HepG2 (cell line): Measurements from ENCODE around the gene ZBTB17. TPM values are rescaled to one million over a fixed set of nuclear protein-coding genes. Genes with fewer than 3 reads are reported as not detected.

ENCODE experiments used
- MXI1 ChIP-seq: IDR thresholded peaks from 3 replicates; pipeline ENCODE4 v1.6.1; 2012; ENCODE audit warnings: low read depth, low read length, inconsistent platforms, borderline replicate concordance
- RXRB ChIP-seq: IDR thresholded peaks from 2 replicates; pipeline ENCODE4 v1.6.1; 2016; ENCODE audit warnings: borderline replicate concordance, missing genetic modification reagents, missing compliant biosample characterization
- ZFX ChIP-seq: sonication (generic); formaldehyde crosslinking; IDR thresholded peaks from 2 replicates; pipeline ENCODE4 v1.4.0; 2020; ENCODE audit warnings: mild to moderate bottlenecking, low read depth, missing genetic modification reagents, moderate library complexity
- ZNF768 ChIP-seq: sonication (generic); formaldehyde crosslinking; IDR thresholded peaks from 2 replicates; pipeline ENCODE4 v1.4.0; 2020; ENCODE audit warnings: missing genetic modification reagents
- polyA plus RNA-seq, 8 experiments: library from polyadenylated mRNA; depleted of rRNA in 3 of 8; stranded (reverse) in 7 of 8; unstranded in 1 of 8; fragments of >200 nt; fragmentation: Illumina TruSeq in 4 of 8; extraction: Trizol in 4 of 8; gene quantifications; 2 replicates each; pipeline versions ENCODE4 v1.2.1 to v1.2.3, GENCODE V29; 2011 to 2016; ENCODE audit warnings: low read depth in 4 of 8, missing spikeins in 1 of 8, mixed read lengths in 1 of 8; ENCODE audit not compliant: insufficient read depth in 1 of 8
- total RNA-seq, 5 experiments: library from RNA; depleted of rRNA; stranded (reverse); fragments of >200 nt; fragmentation: Illumina TruSeq; extraction: Trizol; gene quantifications; 2 replicates each; pipeline ENCODE4 v1.2.3, GENCODE V29; 2016; ENCODE audit warnings: low read depth in 1 of 5
- TF ChIP-seq, protein P1 (sequence below): sonication (generic); formaldehyde crosslinking; IDR thresholded peaks from 2 replicates; pipeline ENCODE4 v1.5.1; 2020; ENCODE audit warnings: mild to moderate bottlenecking, missing genetic modification reagents, moderate library complexity
- TF ChIP-seq, protein P2 (sequence below): sonication (generic); formaldehyde crosslinking; IDR thresholded peaks from 2 replicates; pipeline ENCODE4 v1.5.0; 2020; ENCODE audit warnings: mild to moderate bottlenecking, missing genetic modification reagents, borderline replicate concordance
- TF ChIP-seq, protein P3 (sequence below): sonication (generic); formaldehyde crosslinking; IDR thresholded peaks from 2 replicates; pipeline ENCODE4 v1.9.0; 2022; ENCODE audit warnings: low read depth, missing genetic modification reagents
- TF ChIP-seq, protein P4 (sequence below): sonication (generic); formaldehyde crosslinking; IDR thresholded peaks from 2 replicates; pipeline ENCODE4 v1.4.0; 2020; ENCODE audit warnings: missing genetic modification reagents
- TF ChIP-seq, protein P5 (sequence below): IDR thresholded peaks from 2 replicates; pipeline ENCODE4 v1.6.1; 2016; ENCODE audit warnings: missing genetic modification reagents, missing compliant biosample characterization
- TF ChIP-seq, protein P6 (sequence below): sonication (generic); formaldehyde crosslinking; IDR thresholded peaks from 2 replicates; pipeline ENCODE4 v1.5.0; 2020; ENCODE audit warnings: mild to moderate bottlenecking, missing genetic modification reagents, borderline replicate concordance

The ZBTB17 gene
- total and polyA plus RNA-seq, 2 of the 13 experiments (the other 11 are each of a cell fraction or from before 2014, with no cell fraction given) = 16.7 to 17.0 TPM

DNA sequence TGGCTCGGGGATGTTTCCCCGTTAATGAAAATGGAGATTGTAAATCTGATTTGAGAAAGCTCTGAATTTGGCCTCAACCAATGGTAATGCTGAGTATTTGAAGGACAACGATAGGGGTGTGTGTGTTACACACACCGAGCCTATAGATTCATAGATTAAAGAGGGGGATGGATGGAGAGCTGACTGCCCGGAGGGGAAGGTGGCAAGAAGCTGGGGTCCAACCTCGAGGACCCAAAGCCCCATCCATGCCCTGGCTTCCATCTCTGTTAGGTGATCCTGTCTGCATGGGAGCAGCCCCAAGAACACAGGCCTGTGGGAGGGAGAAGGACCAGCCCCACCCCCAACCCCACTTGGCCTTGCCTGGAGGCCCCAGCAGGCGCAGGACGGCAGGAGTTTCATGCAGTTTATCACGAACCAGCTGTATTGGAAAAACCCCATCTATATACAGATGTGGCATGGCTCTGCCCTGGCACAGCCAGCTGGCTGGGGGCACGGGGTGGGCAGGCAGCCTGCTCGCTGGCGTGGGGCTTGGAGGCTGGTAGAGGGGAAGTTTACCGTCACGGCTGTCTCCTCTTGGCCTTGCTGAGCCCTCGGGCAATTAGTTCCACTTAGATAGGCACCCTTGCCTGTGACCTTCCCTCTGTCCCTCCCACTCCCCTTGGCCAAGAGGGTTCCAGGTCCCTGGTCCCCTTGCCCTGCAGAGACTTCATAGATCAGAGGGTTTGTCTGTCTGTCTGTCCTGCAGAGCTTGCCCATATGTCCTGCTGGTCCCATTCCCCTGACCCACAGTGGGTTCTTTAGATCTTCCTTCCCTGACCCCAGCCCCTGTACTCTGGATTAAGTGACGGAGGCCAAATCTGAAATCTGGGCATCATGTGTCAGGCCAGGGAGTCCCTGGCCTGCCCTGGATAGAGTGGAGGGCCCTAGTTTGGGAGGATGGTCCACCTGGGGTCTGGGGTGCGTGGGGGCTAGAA is 38.9 kb upstream of the ZBTB17 start (continued):
- TF ChIP-seq, protein P1, sequence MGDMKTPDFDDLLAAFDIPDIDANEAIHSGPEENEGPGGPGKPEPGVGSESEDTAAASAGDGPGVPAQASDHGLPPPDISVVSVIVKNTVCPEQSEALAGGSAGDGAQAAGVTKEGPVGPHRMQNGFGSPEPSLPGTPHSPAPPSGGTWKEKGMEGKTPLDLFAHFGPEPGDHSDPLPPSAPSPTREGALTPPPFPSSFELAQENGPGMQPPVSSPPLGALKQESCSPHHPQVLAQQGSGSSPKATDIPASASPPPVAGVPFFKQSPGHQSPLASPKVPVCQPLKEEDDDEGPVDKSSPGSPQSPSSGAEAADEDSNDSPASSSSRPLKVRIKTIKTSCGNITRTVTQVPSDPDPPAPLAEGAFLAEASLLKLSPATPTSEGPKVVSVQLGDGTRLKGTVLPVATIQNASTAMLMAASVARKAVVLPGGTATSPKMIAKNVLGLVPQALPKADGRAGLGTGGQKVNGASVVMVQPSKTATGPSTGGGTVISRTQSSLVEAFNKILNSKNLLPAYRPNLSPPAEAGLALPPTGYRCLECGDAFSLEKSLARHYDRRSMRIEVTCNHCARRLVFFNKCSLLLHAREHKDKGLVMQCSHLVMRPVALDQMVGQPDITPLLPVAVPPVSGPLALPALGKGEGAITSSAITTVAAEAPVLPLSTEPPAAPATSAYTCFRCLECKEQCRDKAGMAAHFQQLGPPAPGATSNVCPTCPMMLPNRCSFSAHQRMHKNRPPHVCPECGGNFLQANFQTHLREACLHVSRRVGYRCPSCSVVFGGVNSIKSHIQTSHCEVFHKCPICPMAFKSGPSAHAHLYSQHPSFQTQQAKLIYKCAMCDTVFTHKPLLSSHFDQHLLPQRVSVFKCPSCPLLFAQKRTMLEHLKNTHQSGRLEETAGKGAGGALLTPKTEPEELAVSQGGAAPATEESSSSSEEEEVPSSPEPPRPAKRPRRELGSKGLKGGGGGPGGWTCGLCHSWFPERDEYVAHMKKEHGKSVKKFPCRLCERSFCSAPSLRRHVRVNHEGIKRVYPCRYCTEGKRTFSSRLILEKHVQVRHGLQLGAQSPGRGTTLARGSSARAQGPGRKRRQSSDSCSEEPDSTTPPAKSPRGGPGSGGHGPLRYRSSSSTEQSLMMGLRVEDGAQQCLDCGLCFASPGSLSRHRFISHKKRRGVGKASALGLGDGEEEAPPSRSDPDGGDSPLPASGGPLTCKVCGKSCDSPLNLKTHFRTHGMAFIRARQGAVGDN (CRISPR knock-in tag) = peak; percentile 81
- TF ChIP-seq, protein P2, sequence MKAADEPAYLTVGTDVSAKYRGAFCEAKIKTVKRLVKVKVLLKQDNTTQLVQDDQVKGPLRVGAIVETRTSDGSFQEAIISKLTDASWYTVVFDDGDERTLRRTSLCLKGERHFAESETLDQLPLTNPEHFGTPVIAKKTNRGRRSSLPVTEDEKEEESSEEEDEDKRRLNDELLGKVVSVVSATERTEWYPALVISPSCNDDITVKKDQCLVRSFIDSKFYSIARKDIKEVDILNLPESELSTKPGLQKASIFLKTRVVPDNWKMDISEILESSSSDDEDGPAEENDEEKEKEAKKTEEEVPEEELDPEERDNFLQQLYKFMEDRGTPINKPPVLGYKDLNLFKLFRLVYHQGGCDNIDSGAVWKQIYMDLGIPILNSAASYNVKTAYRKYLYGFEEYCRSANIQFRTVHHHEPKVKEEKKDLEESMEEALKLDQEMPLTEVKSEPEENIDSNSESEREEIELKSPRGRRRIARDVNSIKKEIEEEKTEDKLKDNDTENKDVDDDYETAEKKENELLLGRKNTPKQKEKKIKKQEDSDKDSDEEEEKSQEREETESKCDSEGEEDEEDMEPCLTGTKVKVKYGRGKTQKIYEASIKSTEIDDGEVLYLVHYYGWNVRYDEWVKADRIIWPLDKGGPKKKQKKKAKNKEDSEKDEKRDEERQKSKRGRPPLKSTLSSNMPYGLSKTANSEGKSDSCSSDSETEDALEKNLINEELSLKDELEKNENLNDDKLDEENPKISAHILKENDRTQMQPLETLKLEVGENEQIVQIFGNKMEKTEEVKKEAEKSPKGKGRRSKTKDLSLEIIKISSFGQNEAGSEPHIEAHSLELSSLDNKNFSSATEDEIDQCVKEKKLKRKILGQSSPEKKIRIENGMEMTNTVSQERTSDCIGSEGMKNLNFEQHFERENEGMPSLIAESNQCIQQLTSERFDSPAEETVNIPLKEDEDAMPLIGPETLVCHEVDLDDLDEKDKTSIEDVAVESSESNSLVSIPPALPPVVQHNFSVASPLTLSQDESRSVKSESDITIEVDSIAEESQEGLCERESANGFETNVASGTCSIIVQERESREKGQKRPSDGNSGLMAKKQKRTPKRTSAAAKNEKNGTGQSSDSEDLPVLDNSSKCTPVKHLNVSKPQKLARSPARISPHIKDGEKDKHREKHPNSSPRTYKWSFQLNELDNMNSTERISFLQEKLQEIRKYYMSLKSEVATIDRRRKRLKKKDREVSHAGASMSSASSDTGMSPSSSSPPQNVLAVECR (CRISPR knock-in tag) = 0 out of 2 replicates have a peak, but pooled peaks have one; percentile 19
- 0 out of 2 replicates have a peak, but pooled peaks have one; percentile 21 for TF ChIP-seq ZNF768
- TF ChIP-seq, protein P3, sequence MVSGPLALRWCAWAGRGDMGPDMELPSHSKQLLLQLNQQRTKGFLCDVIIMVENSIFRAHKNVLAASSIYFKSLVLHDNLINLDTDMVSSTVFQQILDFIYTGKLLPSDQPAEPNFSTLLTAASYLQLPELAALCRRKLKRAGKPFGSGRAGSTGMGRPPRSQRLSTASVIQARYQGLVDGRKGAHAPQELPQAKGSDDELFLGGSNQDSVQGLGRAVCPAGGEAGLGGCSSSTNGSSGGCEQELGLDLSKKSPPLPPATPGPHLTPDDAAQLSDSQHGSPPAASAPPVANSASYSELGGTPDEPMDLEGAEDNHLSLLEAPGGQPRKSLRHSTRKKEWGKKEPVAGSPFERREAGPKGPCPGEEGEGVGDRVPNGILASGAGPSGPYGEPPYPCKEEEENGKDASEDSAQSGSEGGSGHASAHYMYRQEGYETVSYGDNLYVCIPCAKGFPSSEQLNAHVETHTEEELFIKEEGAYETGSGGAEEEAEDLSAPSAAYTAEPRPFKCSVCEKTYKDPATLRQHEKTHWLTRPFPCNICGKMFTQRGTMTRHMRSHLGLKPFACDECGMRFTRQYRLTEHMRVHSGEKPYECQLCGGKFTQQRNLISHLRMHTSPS (CRISPR knock-in tag) = 0 out of 2 replicates have a peak, but pooled peaks have one; percentile 20
- TF ChIP-seq, protein P4, sequence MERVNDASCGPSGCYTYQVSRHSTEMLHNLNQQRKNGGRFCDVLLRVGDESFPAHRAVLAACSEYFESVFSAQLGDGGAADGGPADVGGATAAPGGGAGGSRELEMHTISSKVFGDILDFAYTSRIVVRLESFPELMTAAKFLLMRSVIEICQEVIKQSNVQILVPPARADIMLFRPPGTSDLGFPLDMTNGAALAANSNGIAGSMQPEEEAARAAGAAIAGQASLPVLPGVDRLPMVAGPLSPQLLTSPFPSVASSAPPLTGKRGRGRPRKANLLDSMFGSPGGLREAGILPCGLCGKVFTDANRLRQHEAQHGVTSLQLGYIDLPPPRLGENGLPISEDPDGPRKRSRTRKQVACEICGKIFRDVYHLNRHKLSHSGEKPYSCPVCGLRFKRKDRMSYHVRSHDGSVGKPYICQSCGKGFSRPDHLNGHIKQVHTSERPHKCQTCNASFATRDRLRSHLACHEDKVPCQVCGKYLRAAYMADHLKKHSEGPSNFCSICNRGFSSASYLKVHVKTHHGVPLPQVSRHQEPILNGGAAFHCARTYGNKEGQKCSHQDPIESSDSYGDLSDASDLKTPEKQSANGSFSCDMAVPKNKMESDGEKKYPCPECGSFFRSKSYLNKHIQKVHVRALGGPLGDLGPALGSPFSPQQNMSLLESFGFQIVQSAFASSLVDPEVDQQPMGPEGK (CRISPR knock-in tag) = peak; percentile 38; the same call in 1 of the 2 replicates
- peak; percentile 28; the same call in 1 of the 3 replicates for TF ChIP-seq MXI1
- TF ChIP-seq, protein P5, sequence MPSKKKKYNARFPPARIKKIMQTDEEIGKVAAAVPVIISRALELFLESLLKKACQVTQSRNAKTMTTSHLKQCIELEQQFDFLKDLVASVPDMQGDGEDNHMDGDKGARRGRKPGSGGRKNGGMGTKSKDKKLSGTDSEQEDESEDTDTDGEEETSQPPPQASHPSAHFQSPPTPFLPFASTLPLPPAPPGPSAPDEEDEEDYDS (CRISPR knock-in tag) = peak; percentile 22; the same call in 1 of the 2 replicates
- TF ChIP-seq ZFX (CRISPR knock-in tag) = peak; percentile 76
- TF ChIP-seq, protein P6, sequence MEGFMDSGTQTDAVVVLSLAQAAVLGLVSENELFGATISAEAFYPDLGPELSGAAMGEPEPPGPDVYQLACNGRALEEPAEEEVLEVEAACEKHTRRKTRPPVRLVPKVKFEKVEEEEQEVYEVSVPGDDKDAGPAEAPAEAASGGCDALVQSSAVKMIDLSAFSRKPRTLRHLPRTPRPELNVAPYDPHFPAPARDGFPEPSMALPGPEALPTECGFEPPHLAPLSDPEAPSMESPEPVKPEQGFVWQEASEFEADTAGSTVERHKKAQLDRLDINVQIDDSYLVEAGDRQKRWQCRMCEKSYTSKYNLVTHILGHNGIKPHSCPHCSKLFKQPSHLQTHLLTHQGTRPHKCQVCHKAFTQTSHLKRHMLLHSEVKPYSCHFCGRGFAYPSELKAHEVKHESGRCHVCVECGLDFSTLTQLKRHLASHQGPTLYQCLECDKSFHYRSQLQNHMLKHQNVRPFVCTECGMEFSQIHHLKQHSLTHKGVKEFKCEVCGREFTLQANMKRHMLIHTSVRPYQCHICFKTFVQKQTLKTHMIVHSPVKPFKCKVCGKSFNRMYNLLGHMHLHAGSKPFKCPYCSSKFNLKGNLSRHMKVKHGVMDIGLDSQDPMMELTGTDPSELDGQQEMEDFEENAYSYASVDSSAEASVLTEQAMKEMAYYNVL (CRISPR knock-in tag) = no peak; the same call in 1 of the 2 replicates
- 0 out of 2 replicates have a peak, but pooled peaks have one; percentile 12 for TF ChIP-seq RXRB
